Suprapubic skin (tissue), 3 donors: ENCODE measurements around the gene ESRRG.

Experiments
- POLR2AphosphoS5 ChIP-seq, 3 donors: sonication (generic); formaldehyde crosslinking; IDR thresholded peaks; one replicate each; pipeline ENCODE4 v1.6.1; 2017; ENCODE audit warnings: antibody characterized with exemption in 3 of 3
- TF ChIP-seq, protein P1 (sequence below), 2 donors: fragments of 200-600 bp in 1 of 2; fragments of 450-650 bp in 1 of 2; sonication (generic) in 1 of 2; IDR thresholded peaks; one replicate each; pipeline ENCODE4 v1.5.1; 2016 to 2019; ENCODE audit warnings: antibody characterized with exemption in 2 of 2, mild to moderate bottlenecking in 1 of 2, moderate library complexity in 1 of 2

DNA sequence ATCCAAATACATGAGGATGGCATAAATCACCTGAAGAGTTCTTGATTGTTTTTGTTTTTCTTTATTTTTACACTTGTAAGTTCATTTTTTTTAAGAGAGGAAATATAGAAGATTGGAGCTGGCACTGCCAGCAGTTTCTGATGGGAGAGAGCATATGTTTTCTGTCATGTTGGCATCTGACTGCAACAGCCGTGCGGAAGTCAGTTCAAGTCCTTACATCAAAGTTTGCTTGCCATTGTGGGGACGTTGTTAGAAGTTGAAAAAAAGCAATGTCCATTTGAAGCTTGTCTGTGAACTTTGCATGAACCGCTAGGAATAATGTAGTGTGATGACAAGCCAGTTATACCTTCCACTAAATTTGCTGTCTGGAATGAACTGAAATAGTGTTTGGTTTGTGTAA lies 173.4 kb downstream of the ESRRG start:
- TF ChIP-seq, protein P1, sequence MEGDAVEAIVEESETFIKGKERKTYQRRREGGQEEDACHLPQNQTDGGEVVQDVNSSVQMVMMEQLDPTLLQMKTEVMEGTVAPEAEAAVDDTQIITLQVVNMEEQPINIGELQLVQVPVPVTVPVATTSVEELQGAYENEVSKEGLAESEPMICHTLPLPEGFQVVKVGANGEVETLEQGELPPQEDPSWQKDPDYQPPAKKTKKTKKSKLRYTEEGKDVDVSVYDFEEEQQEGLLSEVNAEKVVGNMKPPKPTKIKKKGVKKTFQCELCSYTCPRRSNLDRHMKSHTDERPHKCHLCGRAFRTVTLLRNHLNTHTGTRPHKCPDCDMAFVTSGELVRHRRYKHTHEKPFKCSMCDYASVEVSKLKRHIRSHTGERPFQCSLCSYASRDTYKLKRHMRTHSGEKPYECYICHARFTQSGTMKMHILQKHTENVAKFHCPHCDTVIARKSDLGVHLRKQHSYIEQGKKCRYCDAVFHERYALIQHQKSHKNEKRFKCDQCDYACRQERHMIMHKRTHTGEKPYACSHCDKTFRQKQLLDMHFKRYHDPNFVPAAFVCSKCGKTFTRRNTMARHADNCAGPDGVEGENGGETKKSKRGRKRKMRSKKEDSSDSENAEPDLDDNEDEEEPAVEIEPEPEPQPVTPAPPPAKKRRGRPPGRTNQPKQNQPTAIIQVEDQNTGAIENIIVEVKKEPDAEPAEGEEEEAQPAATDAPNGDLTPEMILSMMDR (IDR thresholded peaks at IDR 0.05), result no peak
- TF ChIP-seq POLR2AphosphoS5 (IDR thresholded peaks at IDR 0.05), result no peak
